GM19324 (cell line): ENCODE measurements around the gene PDSS1.
A peak's percentile ranks its signal among the peaks of the same experiment; 100 is the strongest.

Experiments used
- ATAC-seq: cut with Tn5 transposase; IDR thresholded peaks from one replicate; pipeline ENCODE4 v1.9.1; 2021; ENCODE audit warnings: mild to moderate bottlenecking, moderate library complexity; ENCODE audit not compliant: unreplicated experiment, low FRiP score

Gene PDSS1

GRCh38 chr10:26735435-26735834, 37.9 kb downstream of the PDSS1 start:
- ATAC-seq = no peak

GRCh38 chr10:26737730-26738129, 40.2 kb downstream of the PDSS1 start:
- ATAC-seq = peak; percentile 40

GRCh38 chr10:26738301-26738911, 40.9 kb downstream of the PDSS1 start:
- no peak for ATAC-seq

GRCh38 chr10:26739071-26739631, 41.6 kb downstream of the PDSS1 start:
- peak; percentile 44 for ATAC-seq

- no peak for ATAC-seq
These were observed 43.9 kb downstream of the PDSS1 start for GRCh38 chr10:26741368-26741767.

- ATAC-seq = no peak
These were observed 45.6 kb downstream of the PDSS1 start for GRCh38 chr10:26743091-26743490.

GRCh38 chr10:26743841-26744240, 46.3 kb downstream of the PDSS1 start:
- no peak for ATAC-seq

- no peak for ATAC-seq
These were observed 48.6 kb downstream of the PDSS1 start for GRCh38 chr10:26746061-26746460.

GRCh38 chr10:26755443-26755903, 58.0 kb downstream of the PDSS1 start:
- ATAC-seq = peak; percentile 93

GRCh38 chr10:26759008-26759407, 61.5 kb downstream of the PDSS1 start:
- ATAC-seq = no peak

- no peak for ATAC-seq
These were observed 68.0 kb downstream of the PDSS1 start for GRCh38 chr10:26765549-26765948.

GRCh38 chr10:26770069-26770468, 72.6 kb downstream of the PDSS1 start:
- no peak for ATAC-seq

- no peak for ATAC-seq
These were observed 76.1 kb downstream of the PDSS1 start for GRCh38 chr10:26773633-26774032.

GRCh38 chr10:26776258-26776657, 78.8 kb downstream of the PDSS1 start:
- ATAC-seq = no peak

GRCh38 chr10:26777686-26778085, 80.2 kb downstream of the PDSS1 start:
- no peak for ATAC-seq

- ATAC-seq = no peak
These were observed 81.8 kb downstream of the PDSS1 start for GRCh38 chr10:26779176-26779860.

GRCh38 chr10:26780106-26780792, 82.7 kb downstream of the PDSS1 start:
- ATAC-seq = no peak

- ATAC-seq = no peak
These were observed 83.5 kb downstream of the PDSS1 start for GRCh38 chr10:26780793-26781601.

- ATAC-seq = no peak
These were observed 84.3 kb downstream of the PDSS1 start for GRCh38 chr10:26781797-26782196.

GRCh38 chr10:26787362-26787761, 89.9 kb downstream of the PDSS1 start:
- ATAC-seq = no peak
